HG03103 (cell line): ENCODE data around the gene TYW1B.
"Not testable (repeated sequence)": the region's sequence is repeated elsewhere in the genome, so short reads cannot be mapped to it uniquely, and the experiment has no call there.

Source experiments
- ATAC-seq: cut with Tn5 transposase; IDR thresholded peaks from one replicate; pipeline ENCODE4 v1.9.1; 2021; ENCODE audit warnings: low read depth; ENCODE audit not compliant: unreplicated experiment

TYW1B gene

GRCh38 chr7:72827839-72828591, at the start of gene TYW1B:
TSS of gene TYW1B (minus strand) at chr7:72828200. CDS start at chr7:72828075, 125 bp downstream.
- peak; percentile 83 for ATAC-seq

GRCh38 chr7:72867591-72867990, 39.6 kb upstream of the TYW1B start:
- not testable (repeated sequence) for ATAC-seq

- ATAC-seq: not testable (repeated sequence)
Measured at GRCh38 chr7:72858846-72859400, 30.9 kb upstream of the TYW1B start.

GRCh38 chr7:72857925-72858324, 29.9 kb upstream of the TYW1B start:
- ATAC-seq: not testable (repeated sequence)

- not testable (repeated sequence) for ATAC-seq
Measured at GRCh38 chr7:72855261-72855660, 27.3 kb upstream of the TYW1B start.

- not testable (repeated sequence) for ATAC-seq
Measured at GRCh38 chr7:72852937-72853336, 24.9 kb upstream of the TYW1B start.

- not testable (repeated sequence) for ATAC-seq
Measured at GRCh38 chr7:72850746-72851145, 22.7 kb upstream of the TYW1B start.

GRCh38 chr7:72844146-72844545, 16.1 kb upstream of the TYW1B start:
- not testable (repeated sequence) for ATAC-seq

GRCh38 chr7:72843166-72843565, 15.2 kb upstream of the TYW1B start:
- ATAC-seq: not testable (repeated sequence)

- not testable (repeated sequence) for ATAC-seq
Measured at GRCh38 chr7:72840966-72841511, 13.0 kb upstream of the TYW1B start.

- not testable (repeated sequence) for ATAC-seq
Measured at GRCh38 chr7:72838315-72838714, 10.3 kb upstream of the TYW1B start.

GRCh38 chr7:72837291-72837690, 9.3 kb upstream of the TYW1B start:
- not testable (repeated sequence) for ATAC-seq

- ATAC-seq: not testable (repeated sequence)
Measured at GRCh38 chr7:72830567-72830966, 2.6 kb upstream of the TYW1B start.

GRCh38 chr7:72829687-72830354, 1.8 kb upstream of the TYW1B start:
- ATAC-seq: peak; percentile 3

GRCh38 chr7:72829291-72829686, 1.3 kb upstream of the TYW1B start:
- peak; percentile 53 for ATAC-seq

- not testable (repeated sequence) for ATAC-seq
Measured at GRCh38 chr7:72823765-72824732, 4.0 kb downstream of the TYW1B start.

- ATAC-seq: not testable (repeated sequence)
Measured at GRCh38 chr7:72822497-72822896, 5.5 kb downstream of the TYW1B start.

GRCh38 chr7:72818663-72819361, 9.2 kb downstream of the TYW1B start:
- not testable (repeated sequence) for ATAC-seq

- not testable (repeated sequence) for ATAC-seq
Measured at GRCh38 chr7:72817661-72818060, 10.3 kb downstream of the TYW1B start.
